ENCODE measurements around the gene TIPARP. TPM values are rescaled to one million over a fixed set of nuclear protein-coding genes. Genes with fewer than 3 reads are reported as not detected.

The TIPARP gene
- total and polyA plus RNA-seq, 2 experiments from 2014 or later: 4.5 to 6.9 TPM

- Histone ChIP-seq H4K20me1 (replicated peaks; ENCODE audit: insufficient read depth) (no peaks in the 10 kb centered on the region), H3K27me3 (ENCODE audit: insufficient read depth) (no peaks in the 10 kb centered on the region), H3K4me3 (no peak overlapping the region), H3K79me2 (replicated peaks; ENCODE audit: insufficient read depth) (no peaks in the 10 kb centered on the region), H2AFZ (no peak overlapping the region), H3K36me3 (ENCODE audit: insufficient read depth) (no peaks in the 10 kb centered on the region), H3F3A (replicated peaks; ENCODE audit: low read depth) (no peaks in the 10 kb centered on the region), H3K4me1 (ENCODE audit: insufficient read depth) (no peaks in the 10 kb centered on the region), H3K27ac (ENCODE audit: low read depth) (no peak overlapping the region), H3K9me2 (ENCODE audit: insufficient read depth) (peaks cover 4% of the 10 kb centered on the region; the same call in 1 of the 2 replicates), H3K4me2 (no peak overlapping the region)
- Mint-ChIP-seq H3K4me1 (no peaks in the 10 kb centered on the region), H3K36me3 (ENCODE audit: low read depth) (peaks cover 6% of the 10 kb centered on the region; the same call in 2 of the 3 replicates), H3K9me3 (no peaks in the 10 kb centered on the region), H3K27me3 (ENCODE audit: insufficient read depth, low read depth, poor library complexity) (no peaks in the 10 kb centered on the region), H3K4me3 (no peak overlapping the region), H3K27ac (no peak overlapping the region)
- TF ChIP-seq ETS1 (IDR thresholded peaks at IDR 0.05): no peak
- no peak for TF ChIP-seq EZH2 (IDR thresholded peaks at IDR 0.05; ENCODE audit: low read depth, unreplicated experiment)
- no peak for TF ChIP-seq CREB1 (CRISPR knock-in tag; IDR thresholded peaks at IDR 0.05; ENCODE audit: low read depth)
- TF ChIP-seq CTCF (conservative IDR thresholded peaks at IDR 0.05; ENCODE audit: low read depth in 2 of 2): no peak
- TF ChIP-seq STAT1 (IDR thresholded peaks at IDR 0.05; ENCODE audit: unreplicated experiment): no peak
- TF ChIP-seq ZNF331 (CRISPR knock-in tag; IDR thresholded peaks at IDR 0.05; ENCODE audit: low read depth): no peak
- TF ChIP-seq JUNB (IDR thresholded peaks at IDR 0.05; ENCODE audit: unreplicated experiment): no peak
- no peak for TF ChIP-seq EZH2phosphoT487 (IDR thresholded peaks at IDR 0.05; ENCODE audit: unreplicated experiment)
- no peak for TF ChIP-seq REST (IDR thresholded peaks at IDR 0.05; ENCODE audit: unreplicated experiment)
- no peak for TF ChIP-seq ZNF462 (CRISPR knock-in tag; IDR thresholded peaks at IDR 0.05)
- no peak for TF ChIP-seq POLR2AphosphoS5 (IDR thresholded peaks at IDR 0.05; ENCODE audit: low read depth)
- TF ChIP-seq ZNF114 (CRISPR knock-in tag; IDR thresholded peaks at IDR 0.05): no peak
- TF ChIP-seq NANOG (IDR thresholded peaks at IDR 0.05; ENCODE audit: borderline replicate concordance): no peak
- DNase-seq (ENCODE audit: low spot score) (no peak), ATAC-seq (no peak)
Measured at GRCh38 chr3:156711113-156711512, 36.7 kb downstream of the TIPARP start.

All from GM23338 (cell line).